BE2C (cell line): Measurements from ENCODE around the gene SH3D21.

ENCODE experiments used
- DNase-seq: peaks from one replicate; pipeline ENCODE4 v3.0.0-alpha.2; 2020
- H3K27me3 ChIP-seq: fragments of 250-450 bp; sonication (Bioruptor Pico); 2 replicates; pipeline ENCODE4 v1.5.1; 2020; ENCODE audit warnings: mild to moderate bottlenecking
- H3K36me3 ChIP-seq: fragments of 250-450 bp; sonication (Bioruptor Pico); 2 replicates; pipeline ENCODE4 v1.5.1; 2020; ENCODE audit warnings: mild to moderate bottlenecking
- H3K4me1 ChIP-seq: fragments of 250-450 bp; sonication (Bioruptor Pico); 2 replicates; pipeline ENCODE4 v1.5.1; 2020
- H3K4me3 ChIP-seq: 2 replicates; pipeline ENCODE4 v1.5.1; 2011; ENCODE audit warnings: low read depth, low read length
- H3K9me3 ChIP-seq: fragments of 250-450 bp; sonication (Bioruptor Pico); 2 replicates; pipeline ENCODE4 v1.5.1; 2020
- CTCF ChIP-seq: IDR thresholded peaks from 2 replicates; pipeline ENCODE4 v1.5.1; 2012; ENCODE audit warnings: mild to moderate bottlenecking, low read depth, low read length

The SH3D21 gene

GRCh38 chr1:36346741-36347370, 40.7 kb downstream of the SH3D21 start:
- H3K27me3 ChIP-seq, result no peaks in the 10 kb centered on the region
- H3K4me3 ChIP-seq, result no peak overlapping the region
- peaks cover 7% of the 10 kb centered on the region; the same call in 1 of the 2 replicates for H3K36me3 ChIP-seq
- H3K9me3 ChIP-seq, result no peaks in the 10 kb centered on the region
- DNase-seq, result no peak
- H3K4me1 ChIP-seq, result peaks cover 3% of the 10 kb centered on the region
- no peak for TF ChIP-seq CTCF

- H3K27me3 ChIP-seq, result no peaks in the 10 kb centered on the region
- TF ChIP-seq CTCF, result no peak
- H3K36me3 ChIP-seq, result peaks cover 7% of the 10 kb centered on the region; the same call in 1 of the 2 replicates
- H3K9me3 ChIP-seq, result no peaks in the 10 kb centered on the region
- DNase-seq, result no peak
- no peak overlapping the region for H3K4me3 ChIP-seq
- H3K4me1 ChIP-seq, result peaks cover 9% of the 10 kb centered on the region
Measured at GRCh38 chr1:36349241-36349671, 43.1 kb downstream of the SH3D21 start.

GRCh38 chr1:36349839-36350238, 43.7 kb downstream of the SH3D21 start:
- no peak for TF ChIP-seq CTCF
- H3K27me3 ChIP-seq, result no peaks in the 10 kb centered on the region
- no peak for DNase-seq
- H3K4me1 ChIP-seq, result peaks cover 9% of the 10 kb centered on the region
- no peaks in the 10 kb centered on the region for H3K9me3 ChIP-seq
- H3K4me3 ChIP-seq, result no peak overlapping the region
- H3K36me3 ChIP-seq, result peaks cover 7% of the 10 kb centered on the region; the same call in 1 of the 2 replicates

- H3K4me3 ChIP-seq, result no peak overlapping the region
- TF ChIP-seq CTCF, result no peak
- peaks cover 7% of the 10 kb centered on the region; the same call in 1 of the 2 replicates for H3K36me3 ChIP-seq
- peaks cover 9% of the 10 kb centered on the region for H3K4me1 ChIP-seq
- no peaks in the 10 kb centered on the region for H3K9me3 ChIP-seq
- no peaks in the 10 kb centered on the region for H3K27me3 ChIP-seq
- DNase-seq, result no peak
Measured at GRCh38 chr1:36350659-36351226, 44.6 kb downstream of the SH3D21 start.

GRCh38 chr1:36351227-36351977, 45.2 kb downstream of the SH3D21 start:
- H3K4me3 ChIP-seq, result no peak overlapping the region
- peak; percentile 63 for DNase-seq
- H3K9me3 ChIP-seq, result no peaks in the 10 kb centered on the region
- TF ChIP-seq CTCF, result no peak
- H3K27me3 ChIP-seq, result no peaks in the 10 kb centered on the region
- peaks cover 9% of the 10 kb centered on the region for H3K4me1 ChIP-seq
- peaks cover 7% of the 10 kb centered on the region; the same call in 1 of the 2 replicates for H3K36me3 ChIP-seq
